GM18907 (cell line): ENCODE measurements around the gene ATG7.

Experiments used
- ATAC-seq: cut with Tn5 transposase; IDR thresholded peaks from one replicate; pipeline ENCODE4 v1.9.1; 2021; ENCODE audit warnings: mild to moderate bottlenecking, moderate library complexity; ENCODE audit not compliant: unreplicated experiment

The ATG7 gene

GRCh38 chr3:11350374-11350773 is 78.2 kb downstream of the ATG7 start:
- ATAC-seq = no peak

GRCh38 chr3:11351451-11351850 is 79.3 kb downstream of the ATG7 start:
- ATAC-seq = no peak

DNA sequence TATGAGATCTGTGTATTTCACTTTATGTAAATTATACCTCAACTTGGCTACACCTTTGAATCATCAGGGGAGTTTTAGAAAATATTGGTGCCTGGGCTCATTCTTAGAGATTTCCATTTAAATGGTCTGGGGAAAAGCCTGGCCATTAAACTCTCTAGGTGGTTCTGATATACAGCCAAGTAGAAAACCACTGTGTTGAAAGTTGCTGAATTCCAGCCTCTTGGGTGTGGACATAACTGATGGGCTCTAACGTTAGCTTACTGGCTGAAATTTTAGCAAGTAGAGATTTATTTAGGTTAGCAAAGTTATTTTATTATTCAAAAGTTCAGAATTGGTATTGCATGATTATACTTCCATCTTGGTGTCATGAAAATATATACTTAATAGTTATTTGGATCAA is 84.1 kb downstream of the ATG7 start:
- no peak for ATAC-seq

GRCh38 chr3:11362600-11362999 is 90.4 kb downstream of the ATG7 start:
- ATAC-seq = no peak

- ATAC-seq = no peak
Observed at GRCh38 chr3:11363715-11364114, 91.5 kb downstream of the ATG7 start.

DNA sequence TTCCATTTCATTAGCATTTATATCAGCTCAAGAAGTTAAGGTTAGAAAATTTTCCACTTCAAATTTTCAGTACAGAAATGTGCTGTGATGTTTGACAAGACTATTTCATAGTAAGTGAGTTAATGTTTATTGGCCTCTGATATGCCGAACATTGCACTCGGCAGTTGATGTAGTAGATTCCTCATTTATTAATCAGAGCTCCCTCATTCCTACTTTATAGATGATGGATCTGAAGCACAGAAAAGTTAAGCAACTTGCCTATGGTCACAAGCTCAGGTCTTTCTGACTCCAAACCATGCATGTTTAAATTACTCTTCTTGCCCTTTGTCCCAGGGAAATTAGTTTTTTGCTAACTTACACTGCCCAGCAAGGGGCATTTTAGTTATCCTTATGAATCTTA is 92.0 kb downstream of the ATG7 start:
- no peak for ATAC-seq

DNA sequence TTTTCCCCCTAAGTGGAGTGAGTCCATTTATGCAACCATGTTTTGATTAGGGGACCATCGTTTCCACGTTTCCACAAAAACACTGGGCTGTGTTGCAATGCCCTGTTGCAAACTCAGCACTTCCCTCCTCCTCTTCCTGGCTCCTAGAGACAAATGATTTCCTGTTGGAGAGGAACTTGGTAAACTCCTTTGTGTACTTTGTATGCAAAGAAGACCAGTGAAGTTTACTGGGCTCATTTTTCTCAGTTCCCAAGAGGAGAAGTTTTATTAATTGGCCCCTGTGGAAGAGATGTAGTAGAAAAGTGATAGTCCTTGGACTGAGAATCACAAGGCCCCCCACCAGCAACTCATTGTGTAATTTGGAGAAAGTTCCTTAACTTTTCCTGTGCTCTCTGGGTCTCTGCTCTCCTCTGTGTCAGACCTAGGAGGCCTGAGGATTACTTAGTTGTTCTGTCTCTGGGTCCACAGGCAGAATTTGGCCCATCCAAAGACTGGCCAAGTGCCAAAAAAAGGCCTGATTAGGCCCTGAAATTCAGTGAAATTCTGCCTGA is 95.0 kb downstream of the ATG7 start:
- ATAC-seq = no peak

- ATAC-seq = no peak
Observed at GRCh38 chr3:11370191-11370590, 98.0 kb downstream of the ATG7 start.

DNA sequence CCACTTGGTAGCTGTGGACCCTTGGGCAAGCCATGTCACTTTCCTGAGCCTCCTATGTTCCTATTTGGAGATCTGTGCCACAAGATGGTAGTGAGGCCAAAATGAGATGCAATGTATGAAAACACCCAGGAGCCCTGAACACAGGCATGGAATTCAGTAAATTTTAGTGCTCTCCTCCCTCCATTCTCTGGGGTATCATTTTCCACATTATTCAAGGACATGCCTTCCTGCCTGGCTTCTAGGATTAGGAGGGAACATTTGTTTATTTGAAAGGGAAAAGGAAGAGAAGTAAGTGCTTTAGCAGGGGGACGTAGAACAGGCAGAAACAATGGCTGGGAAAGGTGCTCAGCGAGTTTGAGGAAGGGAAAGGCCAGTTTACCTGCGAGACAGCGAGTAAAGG is 98.8 kb downstream of the ATG7 start:
- no peak for ATAC-seq

- ATAC-seq = no peak
Observed at GRCh38 chr3:11371747-11372146, 99.5 kb downstream of the ATG7 start.

DNA sequence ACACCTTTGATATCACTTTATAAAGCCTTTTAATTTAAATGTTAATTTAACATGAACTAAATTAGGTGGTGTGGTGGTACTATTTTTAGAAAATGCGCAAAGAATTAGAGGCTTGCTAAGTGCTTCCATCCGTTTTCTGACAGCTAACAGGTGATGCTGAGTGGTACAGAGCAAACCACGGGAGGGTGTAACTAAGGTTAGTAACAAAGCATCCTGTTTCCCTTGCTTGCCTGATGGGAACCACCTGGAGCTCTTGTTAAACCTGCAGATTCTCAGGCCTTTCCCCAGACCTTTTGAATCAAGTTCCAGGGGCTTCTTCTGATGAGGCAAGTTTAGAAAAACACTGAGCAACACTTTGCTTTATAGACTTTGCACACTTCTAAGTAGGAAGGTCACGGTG is 101.0 kb downstream of the ATG7 start:
- ATAC-seq = no peak

DNA sequence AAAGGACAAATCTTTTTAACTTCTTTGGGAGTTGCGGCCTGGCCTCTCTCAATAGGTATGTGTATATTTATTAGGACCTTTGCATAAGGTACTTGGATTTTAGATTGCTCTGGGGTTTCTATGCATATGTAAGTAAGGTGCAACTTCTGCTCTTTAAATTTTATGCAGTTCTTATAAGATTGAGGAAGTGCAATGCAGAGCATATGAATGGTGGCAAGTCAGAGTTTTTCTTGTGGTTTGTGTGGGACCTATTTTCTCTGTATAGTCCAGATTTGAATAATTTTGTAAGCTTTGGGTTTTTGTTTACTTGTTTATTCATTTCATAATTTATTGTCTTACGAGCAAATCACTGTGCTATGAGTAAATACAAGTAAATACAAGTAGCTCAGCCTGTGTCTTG is 101.5 kb downstream of the ATG7 start:
- ATAC-seq = no peak

DNA sequence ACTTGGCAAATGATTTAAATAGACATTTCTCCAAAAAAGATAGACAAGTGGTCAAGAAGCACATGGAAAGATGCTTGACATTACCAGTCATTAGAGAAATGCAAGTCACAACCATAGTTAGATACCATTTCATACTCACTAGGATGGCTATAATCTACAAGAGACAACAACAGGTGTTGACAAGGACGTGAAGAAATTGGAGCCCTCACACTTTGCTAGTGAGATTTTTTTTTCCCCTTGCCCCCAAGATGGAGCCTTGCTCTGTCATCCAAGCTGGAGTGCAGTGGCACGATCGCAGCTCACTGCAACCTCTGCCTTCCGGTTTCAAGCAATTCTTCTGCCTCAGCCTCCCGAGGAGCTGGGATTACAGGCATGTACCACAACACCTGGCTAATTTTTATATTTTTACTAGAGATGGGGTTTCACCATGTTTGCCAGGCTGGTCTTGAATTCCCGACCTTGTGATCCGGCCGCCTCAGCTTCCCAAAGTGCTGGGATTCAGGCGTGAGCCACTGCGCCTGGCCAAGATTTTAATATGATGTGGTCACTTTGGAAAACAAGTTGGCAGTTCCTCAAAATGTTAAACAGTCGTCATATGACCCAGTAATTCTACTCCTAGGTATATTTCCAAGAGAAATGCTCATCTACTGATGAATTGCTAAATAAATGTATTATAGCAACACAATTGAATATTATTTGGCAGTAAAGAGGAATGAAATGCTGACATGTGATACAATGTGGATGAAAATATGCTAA is 103.3 kb downstream of the ATG7 start:
- no peak for ATAC-seq

DNA sequence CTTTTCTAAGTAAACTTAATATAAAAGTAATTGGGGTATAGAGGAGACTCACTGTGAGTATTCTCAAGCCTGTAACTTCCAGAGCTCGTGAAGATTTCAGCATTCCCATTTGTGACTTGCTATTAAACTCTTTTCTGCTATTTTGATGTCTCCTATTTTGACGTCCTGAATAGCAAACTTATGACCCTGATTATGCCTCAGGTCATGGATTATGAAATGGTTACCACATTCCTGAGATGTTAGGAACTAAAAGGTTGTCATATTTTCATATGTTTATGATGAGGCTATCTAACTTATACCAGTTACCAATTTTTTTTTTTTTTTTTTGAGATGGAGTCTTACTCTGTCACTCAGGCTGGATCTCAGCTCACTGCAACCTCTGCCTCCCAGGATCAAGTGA is 105.5 kb downstream of the ATG7 start:
- ATAC-seq = no peak

- ATAC-seq = no peak
Observed at GRCh38 chr3:11379238-11379823, 107.1 kb downstream of the ATG7 start.

DNA sequence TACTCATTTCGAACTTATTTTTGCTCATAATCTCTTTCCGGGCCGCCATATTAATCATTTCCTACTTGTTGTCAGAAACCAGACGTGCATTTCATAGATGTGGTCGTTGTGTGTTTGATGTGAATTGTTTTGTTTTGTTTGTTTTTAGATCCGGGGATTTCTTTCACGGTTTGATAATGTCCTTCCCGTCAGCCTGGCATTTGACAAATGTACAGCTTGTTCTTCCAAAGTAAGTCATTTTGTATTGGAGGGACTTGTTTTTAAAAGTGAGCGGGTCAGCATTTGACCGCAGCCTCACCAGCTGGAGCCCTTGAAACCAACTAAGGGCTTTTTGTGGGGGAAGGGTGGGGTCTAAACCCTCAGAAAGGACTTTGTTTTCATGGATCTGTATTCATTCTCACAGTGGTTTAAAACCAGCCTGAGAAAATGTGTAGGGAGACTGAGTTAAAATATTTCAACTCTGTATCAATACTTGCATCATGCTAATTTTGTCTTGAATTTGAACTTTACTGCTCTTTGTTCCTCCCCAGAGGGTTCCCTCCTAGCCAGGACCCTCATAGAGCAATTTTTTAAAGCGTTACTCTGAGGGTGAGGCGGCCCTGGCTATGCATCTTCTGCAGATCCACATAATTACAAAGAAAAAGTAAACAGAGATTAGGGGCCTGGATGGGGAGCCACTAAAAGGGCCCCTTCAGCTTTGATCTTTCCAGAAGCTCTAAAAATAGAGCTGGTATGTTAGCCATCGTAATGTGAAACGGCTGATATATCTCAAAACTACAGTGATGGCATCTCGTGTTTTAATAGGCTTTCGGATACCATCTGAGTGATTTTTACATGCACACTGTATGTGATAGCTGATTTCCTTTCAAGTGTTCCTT is 107.9 kb downstream of the ATG7 start:
- ATAC-seq = no peak

DNA sequence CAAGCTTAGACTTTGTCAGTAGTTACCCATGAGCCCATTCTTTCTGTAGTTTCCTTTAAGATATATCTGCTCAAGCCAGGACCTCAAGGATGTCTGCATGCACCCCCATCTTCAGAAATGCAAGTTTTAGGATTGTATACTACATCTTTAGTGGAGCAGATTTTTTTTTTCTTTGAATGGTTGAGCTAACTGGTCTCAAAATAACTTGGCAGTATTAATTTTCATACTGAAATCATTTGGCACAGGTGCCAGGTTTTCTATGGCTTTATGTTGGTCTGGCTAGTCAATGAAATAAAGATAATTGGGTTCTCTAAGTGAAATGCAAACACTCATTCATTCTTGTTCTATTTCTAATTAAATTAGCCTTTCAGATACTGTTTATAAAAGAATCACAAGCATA is 108.9 kb downstream of the ATG7 start:
- ATAC-seq = no peak

- ATAC-seq = no peak
Observed at GRCh38 chr3:11381563-11381962, 109.4 kb downstream of the ATG7 start.

- no peak for ATAC-seq
Observed at GRCh38 chr3:11382146-11382745, 110.0 kb downstream of the ATG7 start.

- no peak for ATAC-seq
Observed at GRCh38 chr3:11384074-11384473, 111.9 kb downstream of the ATG7 start.

DNA sequence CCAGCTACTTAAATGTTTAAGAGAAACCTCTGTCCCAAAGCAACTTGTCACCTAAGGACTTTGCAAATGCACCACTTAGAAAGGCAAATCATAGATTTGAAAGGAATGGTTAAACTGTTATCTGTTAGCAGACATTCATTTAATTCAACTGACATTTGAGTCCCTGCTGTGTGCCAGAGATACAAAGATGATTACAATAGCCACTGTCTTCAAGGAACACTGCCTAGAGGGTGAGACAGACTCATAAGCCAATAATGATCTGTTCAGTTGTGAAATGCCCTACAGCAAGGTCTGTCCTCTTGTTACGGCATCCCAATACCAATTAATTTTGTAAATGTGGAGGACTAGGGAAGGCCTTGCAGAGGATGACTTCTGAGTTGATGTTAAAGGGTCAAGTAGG is 113.1 kb downstream of the ATG7 start:
- no peak for ATAC-seq
